Measurements from ENCODE around the gene TEKT5.

- TF ChIP-seq TEAD4 (IDR thresholded peaks at IDR 0.05), result no peak
- TF ChIP-seq REST (IDR thresholded peaks at IDR 0.05; ENCODE audit: low read depth), result no peak
- no peak for TF ChIP-seq CREB1 (IDR thresholded peaks at IDR 0.05; ENCODE audit: low read depth)
- TF ChIP-seq EP300 (IDR thresholded peaks at IDR 0.05; ENCODE audit: borderline replicate concordance), result no peak
- TF ChIP-seq MAX (IDR thresholded peaks at IDR 0.05), result no peak
- TF ChIP-seq YY1 (IDR thresholded peaks at IDR 0.05; ENCODE audit: low read depth), result no peak
- no peak for TF ChIP-seq USF1 (IDR thresholded peaks at IDR 0.05)
Observed at GRCh38 chr16:10608687-10609401, 85.9 kb downstream of the TEKT5 start.

Measured in Ishikawa (cell line).